H9 (cell line): Measurements from ENCODE around the gene OR4X1. TPM values are rescaled to one million over a fixed set of nuclear protein-coding genes. Genes with fewer than 3 reads are reported as not detected.
"Not testable (repeated sequence)": the region's sequence is repeated elsewhere in the genome, so short reads cannot be mapped to it uniquely, and the experiment has no call there.

Experiments
- DNase-seq: peaks from one replicate; pipeline ENCODE4 v3.0.0-alpha.2; 2017
- H2AFZ ChIP-seq: one replicate; pipeline ENCODE4 v1.6.1; 2013; ENCODE audit warnings: mild to moderate bottlenecking, low read length, control low read depth, moderate library complexity
- H2AK5ac ChIP-seq: 2 replicates; pipeline ENCODE4 v1.6.1; 2013; ENCODE audit warnings: low read length, control low read depth, mixed read lengths; ENCODE audit not compliant: insufficient read length
- H2BK120ac ChIP-seq: one replicate; pipeline ENCODE4 v1.6.1; 2013; ENCODE audit warnings: low read depth, mild to moderate bottlenecking, low read length, control low read depth, inconsistent platforms; ENCODE audit not compliant: poor library complexity, severe bottlenecking
- H2BK12ac ChIP-seq: 2 replicates; pipeline ENCODE4 v1.6.1; 2013; ENCODE audit warnings: low read length, control low read depth, mixed read lengths, low read depth; ENCODE audit not compliant: insufficient read length
- H2BK15ac ChIP-seq: 2 replicates; pipeline ENCODE4 v1.6.1; 2013; ENCODE audit warnings: low read depth, low read length, control low read depth
- H2BK20ac ChIP-seq: one replicate; pipeline ENCODE4 v1.6.1; 2013; ENCODE audit warnings: low read depth, mild to moderate bottlenecking, low read length, control low read depth, inconsistent platforms; ENCODE audit not compliant: poor library complexity, severe bottlenecking
- H2BK5ac ChIP-seq: 2 replicates; pipeline ENCODE4 v1.6.1; 2013; ENCODE audit warnings: low read length, control low read depth, mixed read lengths; ENCODE audit not compliant: insufficient read length
- H3K14ac ChIP-seq: 2 replicates; pipeline ENCODE4 v1.6.1; 2013; ENCODE audit warnings: low read length, control low read depth; ENCODE audit not compliant: insufficient read depth
- H3K18ac ChIP-seq: 2 replicates; pipeline ENCODE4 v1.6.1; 2013; ENCODE audit warnings: low read depth, mild to moderate bottlenecking, mixed read lengths, low read length, control low read depth; ENCODE audit not compliant: insufficient read length
- H3K23ac ChIP-seq: 2 replicates; pipeline ENCODE4 v1.6.1; 2013; ENCODE audit warnings: low read length, control low read depth, mixed read lengths, low read depth; ENCODE audit not compliant: insufficient read length
- H3K23me2 ChIP-seq: 2 replicates; pipeline ENCODE4 v1.6.1; 2013; ENCODE audit warnings: low read depth, mild to moderate bottlenecking, mixed read lengths, low read length, control low read depth; ENCODE audit not compliant: insufficient read length, poor library complexity, severe bottlenecking
- H3K27ac ChIP-seq: 2 replicates; pipeline ENCODE4 v1.5.1; 2013; ENCODE audit warnings: low read length, control low read depth, mixed read lengths, low read depth; ENCODE audit not compliant: insufficient read length
- H3K27me3 ChIP-seq: 2 replicates; pipeline ENCODE4 v1.6.1; 2013; ENCODE audit warnings: low read length, control low read depth, inconsistent platforms; ENCODE audit not compliant: insufficient read depth
- H3K4ac ChIP-seq: 2 replicates; pipeline ENCODE4 v1.6.1; 2013; ENCODE audit warnings: low read depth, mild to moderate bottlenecking, control low read depth, inconsistent platforms, low read length, moderate library complexity
- H3K4me1 ChIP-seq: 2 replicates; pipeline ENCODE4 v1.6.1; 2013; ENCODE audit warnings: low read length, control low read depth, inconsistent platforms; ENCODE audit not compliant: insufficient read depth
- H3K4me2 ChIP-seq: 2 replicates; pipeline ENCODE4 v1.6.1; 2013; ENCODE audit warnings: low read length, control low read depth, mixed read lengths; ENCODE audit not compliant: insufficient read length, insufficient read depth
- H3K56ac ChIP-seq: 2 replicates; pipeline ENCODE4 v1.6.1; 2013; ENCODE audit warnings: low read depth, mild to moderate bottlenecking, mixed read lengths, low read length, control low read depth; ENCODE audit not compliant: insufficient read length
- H3K79me1 ChIP-seq: 2 replicates; pipeline ENCODE4 v1.6.1; 2013; ENCODE audit warnings: low read depth, mild to moderate bottlenecking, moderate library complexity, low read length, control low read depth, inconsistent platforms; ENCODE audit not compliant: insufficient read depth, poor library complexity, severe bottlenecking
- H3K79me2 ChIP-seq: 2 replicates; pipeline ENCODE4 v1.6.1; 2013; ENCODE audit warnings: low read length, control low read depth, inconsistent platforms; ENCODE audit not compliant: insufficient read depth
- H3K9ac ChIP-seq: 2 replicates; pipeline ENCODE4 v1.6.1; 2013; ENCODE audit warnings: low read length, control low read depth, mixed read lengths; ENCODE audit not compliant: insufficient read length; ENCODE audit errors: extremely low read depth
- H3K9me3 ChIP-seq: one replicate; pipeline ENCODE4 v1.6.1; 2013; ENCODE audit warnings: low read depth, low read length, inconsistent platforms; ENCODE audit not compliant: control insufficient read depth
- H3T11ph ChIP-seq: one replicate; pipeline ENCODE4 v1.6.1; 2013; ENCODE audit warnings: mild to moderate bottlenecking, low read length, control low read depth, inconsistent platforms
- H4K20me1 ChIP-seq: one replicate; pipeline ENCODE4 v1.6.1; 2013; ENCODE audit not compliant: control insufficient read depth, insufficient read length, insufficient read depth
- H4K5ac ChIP-seq: 2 replicates; pipeline ENCODE4 v1.6.1; 2013; ENCODE audit warnings: low read depth, mild to moderate bottlenecking, mixed read lengths, low read length, control low read depth; ENCODE audit not compliant: insufficient read length
- H4K8ac ChIP-seq: replicated peaks from 2 replicates; pipeline ENCODE4 v1.6.1; 2013; ENCODE audit warnings: low read length, control low read depth, mixed read lengths, low read depth; ENCODE audit not compliant: insufficient read length
- H4K91ac ChIP-seq: 2 replicates; pipeline ENCODE4 v1.6.1; 2013; ENCODE audit warnings: low read depth, mild to moderate bottlenecking, moderate library complexity, mixed read lengths, low read length, control low read depth; ENCODE audit not compliant: insufficient read length
- H3K27ac Mint-ChIP-seq, 3 experiments: 2 replicates in 2 of 3; 3 replicates in 1 of 3; pipeline ENCODE4 v1.8.0; 2020 to 2021; ENCODE audit warnings: mixed read lengths in 3 of 3, mild to moderate bottlenecking in 1 of 3, moderate library complexity in 1 of 3
- H3K27me3 Mint-ChIP-seq: 2 replicates; pipeline ENCODE4 v1.8.0; 2021; ENCODE audit warnings: low read depth, mild to moderate bottlenecking, moderate library complexity, mixed read lengths
- H3K36me3 Mint-ChIP-seq, 3 experiments: 2 replicates in 2 of 3; 3 replicates in 1 of 3; pipeline ENCODE4 v1.8.0; 2020 to 2021; ENCODE audit warnings: low read depth in 3 of 3, mixed read lengths in 3 of 3; ENCODE audit not compliant: insufficient read depth in 1 of 3
- H3K4me1 Mint-ChIP-seq, 2 experiments: 2 replicates each; pipeline ENCODE4 v1.8.0; 2020; ENCODE audit warnings: mixed read lengths in 2 of 2
- H3K4me3 Mint-ChIP-seq, 2 experiments: 2 replicates in 1 of 2; 3 replicates in 1 of 2; pipeline ENCODE4 v1.8.0; 2020 to 2021; ENCODE audit warnings: mild to moderate bottlenecking in 2 of 2, mixed read lengths in 2 of 2, moderate library complexity in 1 of 2
- H3K9me3 Mint-ChIP-seq, 2 experiments: 2 replicates in 1 of 2; 3 replicates in 1 of 2; pipeline ENCODE4 v1.8.0; 2020; ENCODE audit warnings: mild to moderate bottlenecking in 2 of 2, mixed read lengths in 2 of 2, moderate library complexity in 1 of 2
- WGBS: extraction: QIAGEN DNeasy Blood & Tissue Kit; methylation state at CpG from one replicate; pipeline ENCODE4 v1.1.7; 2013; ENCODE audit warnings: missing lambda C conversion rate, low lambda C conversion rate, mixed read lengths; ENCODE audit not compliant: insufficient read length; ENCODE audit errors: extremely low coverage; 5-methylcytosine and 5-hydroxymethylcytosine counted together
- total RNA-seq: library from RNA; stranded (reverse); gene quantifications from 2 replicates; pipeline ENCODE4 v1.2.1, GENCODE V29; 2021
- TF ChIP-seq, protein P1 (sequence below): fragments of 200-600 bp; sonication (generic); conservative IDR thresholded peaks from 3 replicates; pipeline ENCODE4 v1.8.0; 2021; ENCODE audit warnings: antibody characterized with exemption, mild to moderate bottlenecking

Gene OR4X1
- total RNA-seq, 1 experiment from 2014 or later = not detected

DNA sequence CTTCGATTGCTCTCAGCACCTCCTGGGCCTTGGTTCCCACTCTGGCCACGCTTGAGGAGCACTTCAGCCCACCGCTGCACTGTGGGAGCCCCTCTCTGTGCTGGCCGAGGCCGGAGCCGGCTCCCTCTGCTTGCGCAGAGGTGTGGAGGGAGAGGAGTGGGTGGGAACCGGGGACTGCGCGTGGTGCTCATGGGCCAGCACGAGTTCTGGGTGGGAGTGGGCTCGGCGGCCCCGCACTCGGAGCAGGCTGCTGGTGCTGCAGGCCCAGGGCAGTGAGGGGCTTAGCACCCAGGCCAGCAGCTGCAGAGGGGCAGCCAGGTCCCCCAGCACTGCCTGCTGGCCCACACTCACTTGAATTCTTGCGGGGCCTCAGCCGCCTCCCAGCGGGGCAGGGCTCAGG, 34.9 kb upstream of the OR4X1 start:
- no peak overlapping the region for H3K4me2 ChIP-seq
- no peak overlapping the region for H3K23ac ChIP-seq
- no peak overlapping the region for H4K5ac ChIP-seq
- no peak overlapping the region for H2AK5ac ChIP-seq
- H3K27me3 ChIP-seq = no peaks in the 10 kb centered on the region
- no peaks in the 10 kb centered on the region for H3K23me2 ChIP-seq
- no peak for DNase-seq
- H3K36me3 Mint-ChIP-seq = peaks cover 0 to 23% (median 4%) of the 10 kb centered on the region in 3 experiments; a peak in 4 of 7 replicates
- H3K9me3 Mint-ChIP-seq = peaks cover 77 to 90% of the 10 kb centered on the region in 2 experiments
- H3K14ac ChIP-seq = no peak overlapping the region
- WGBS = no CpG with 5 or more reads among the region's 18 CpGs
- H3K18ac ChIP-seq = no peak overlapping the region
- no peak overlapping the region for H3K27ac ChIP-seq
- H3K9me3 ChIP-seq = peaks cover 41% of the 10 kb centered on the region
- no peak overlapping the region for H2BK12ac ChIP-seq
- TF ChIP-seq, protein P1, sequence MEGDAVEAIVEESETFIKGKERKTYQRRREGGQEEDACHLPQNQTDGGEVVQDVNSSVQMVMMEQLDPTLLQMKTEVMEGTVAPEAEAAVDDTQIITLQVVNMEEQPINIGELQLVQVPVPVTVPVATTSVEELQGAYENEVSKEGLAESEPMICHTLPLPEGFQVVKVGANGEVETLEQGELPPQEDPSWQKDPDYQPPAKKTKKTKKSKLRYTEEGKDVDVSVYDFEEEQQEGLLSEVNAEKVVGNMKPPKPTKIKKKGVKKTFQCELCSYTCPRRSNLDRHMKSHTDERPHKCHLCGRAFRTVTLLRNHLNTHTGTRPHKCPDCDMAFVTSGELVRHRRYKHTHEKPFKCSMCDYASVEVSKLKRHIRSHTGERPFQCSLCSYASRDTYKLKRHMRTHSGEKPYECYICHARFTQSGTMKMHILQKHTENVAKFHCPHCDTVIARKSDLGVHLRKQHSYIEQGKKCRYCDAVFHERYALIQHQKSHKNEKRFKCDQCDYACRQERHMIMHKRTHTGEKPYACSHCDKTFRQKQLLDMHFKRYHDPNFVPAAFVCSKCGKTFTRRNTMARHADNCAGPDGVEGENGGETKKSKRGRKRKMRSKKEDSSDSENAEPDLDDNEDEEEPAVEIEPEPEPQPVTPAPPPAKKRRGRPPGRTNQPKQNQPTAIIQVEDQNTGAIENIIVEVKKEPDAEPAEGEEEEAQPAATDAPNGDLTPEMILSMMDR = no peak
- no peak overlapping the region for H3K4me3 Mint-ChIP-seq
- H3K4ac ChIP-seq = no peak overlapping the region
- no peaks in the 10 kb centered on the region for H3K4me1 ChIP-seq
- no peak overlapping the region for H2BK120ac ChIP-seq
- H3K27me3 Mint-ChIP-seq = peaks cover 5% of the 10 kb centered on the region
- no peak overlapping the region for H3T11ph ChIP-seq
- no peaks in the 10 kb centered on the region for H4K20me1 ChIP-seq
- no peak overlapping the region for H2AFZ ChIP-seq
- H3K79me1 ChIP-seq = no peaks in the 10 kb centered on the region
- no peak overlapping the region for H4K91ac ChIP-seq
- no peaks in the 10 kb centered on the region for H3K4me1 Mint-ChIP-seq
- no peak overlapping the region for H4K8ac ChIP-seq
- no peak overlapping the region for H3K56ac ChIP-seq
- no peak overlapping the region for H3K27ac Mint-ChIP-seq
- no peak overlapping the region for H2BK20ac ChIP-seq
- no peak overlapping the region for H2BK5ac ChIP-seq
- H2BK15ac ChIP-seq = no peak overlapping the region
- no peak overlapping the region for H3K9ac ChIP-seq
- H3K79me2 ChIP-seq = no peaks in the 10 kb centered on the region

DNA sequence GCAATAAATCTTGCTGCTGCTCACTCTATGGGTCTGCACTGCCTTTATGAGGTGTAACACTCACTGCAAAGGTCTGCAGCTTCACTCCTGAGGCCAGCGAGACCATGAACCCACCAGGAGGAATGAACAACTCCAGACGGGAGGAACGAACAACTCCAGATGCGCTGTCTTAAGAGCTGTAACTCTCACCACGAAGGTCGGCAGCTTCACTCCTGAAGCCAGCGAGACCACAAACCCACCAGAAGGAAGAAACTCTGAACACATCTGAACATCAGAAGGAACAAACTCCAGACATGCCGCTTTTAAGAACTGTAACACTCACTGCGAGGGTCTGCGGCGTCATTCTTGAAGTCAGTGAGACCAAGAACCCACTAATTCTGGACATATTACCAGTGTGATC, 33.6 kb upstream of the OR4X1 start:
- not testable (repeated sequence) for H3K79me1 ChIP-seq, H3K79me2 ChIP-seq, H2BK20ac ChIP-seq, H3K27me3 Mint-ChIP-seq, H4K8ac ChIP-seq, H3K4me1 Mint-ChIP-seq, H3K4me1 ChIP-seq, H3T11ph ChIP-seq, H3K56ac ChIP-seq, H2BK5ac ChIP-seq, H2BK15ac ChIP-seq, H3K27me3 ChIP-seq, H3K23ac ChIP-seq, H2BK120ac ChIP-seq, H3K27ac Mint-ChIP-seq, H3K4me2 ChIP-seq, H3K18ac ChIP-seq, H4K91ac ChIP-seq, H3K27ac ChIP-seq, H3K14ac ChIP-seq, H3K4me3 Mint-ChIP-seq, H4K20me1 ChIP-seq, H2BK12ac ChIP-seq, H4K5ac ChIP-seq, DNase-seq, H2AFZ ChIP-seq, H3K23me2 ChIP-seq, H2AK5ac ChIP-seq, H3K4ac ChIP-seq, H3K9ac ChIP-seq
- Mint-ChIP-seq H3K9me3 (peaks cover 77 to 91% of the 10 kb centered on the region in 2 experiments), H3K36me3 (peaks cover 0 to 26% (median 5%) of the 10 kb centered on the region in 3 experiments; a peak in 5 of 7 replicates)
- no CpG with 5 or more reads among the region's 11 CpGs for WGBS
- H3K9me3 ChIP-seq = peaks cover 35% of the 10 kb centered on the region
